ENCODE measurements around the gene UROC1.

Gene UROC1

DNA sequence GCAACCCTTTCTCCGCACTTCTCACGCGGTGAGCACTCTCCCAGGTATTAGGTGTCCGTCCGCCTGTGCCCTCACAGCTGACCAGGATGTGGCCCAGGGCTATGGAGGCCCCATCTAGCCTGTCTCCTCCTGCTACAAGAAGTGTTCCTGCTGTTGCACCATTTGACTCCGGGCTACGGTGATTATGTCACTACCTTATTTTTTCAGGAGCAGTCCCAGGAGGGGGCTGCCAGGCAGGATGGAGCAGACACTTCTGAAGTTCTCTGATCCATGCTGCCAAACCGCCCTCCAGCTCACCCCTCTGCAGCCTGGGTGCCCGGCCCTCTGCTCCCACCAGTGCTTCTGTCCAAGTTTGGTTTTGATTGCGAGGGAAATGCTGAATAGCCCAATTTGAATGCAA, 78.8 kb downstream of the UROC1 start:
- no peak for FAIRE-seq

DNA sequence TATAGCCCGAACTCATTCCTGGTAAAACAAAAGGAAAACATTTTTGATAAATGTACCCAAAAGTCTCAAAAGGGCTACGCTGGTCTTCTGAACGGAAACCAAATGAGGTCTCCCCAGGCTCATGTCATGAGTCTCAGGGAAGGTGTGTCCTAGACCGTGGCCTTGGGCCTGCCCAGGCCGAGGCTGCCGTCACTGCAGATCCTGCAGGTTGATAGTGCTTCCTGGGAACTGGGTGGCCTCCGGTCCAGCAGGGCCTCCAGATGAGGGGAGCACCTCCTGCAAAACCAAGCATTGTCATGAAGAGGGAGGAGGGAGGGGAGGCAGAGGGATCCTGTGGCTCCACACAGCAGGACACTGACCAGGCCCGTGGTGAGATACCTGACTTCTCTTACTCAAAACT, 79.4 kb downstream of the UROC1 start:
- no peak for FAIRE-seq

DNA sequence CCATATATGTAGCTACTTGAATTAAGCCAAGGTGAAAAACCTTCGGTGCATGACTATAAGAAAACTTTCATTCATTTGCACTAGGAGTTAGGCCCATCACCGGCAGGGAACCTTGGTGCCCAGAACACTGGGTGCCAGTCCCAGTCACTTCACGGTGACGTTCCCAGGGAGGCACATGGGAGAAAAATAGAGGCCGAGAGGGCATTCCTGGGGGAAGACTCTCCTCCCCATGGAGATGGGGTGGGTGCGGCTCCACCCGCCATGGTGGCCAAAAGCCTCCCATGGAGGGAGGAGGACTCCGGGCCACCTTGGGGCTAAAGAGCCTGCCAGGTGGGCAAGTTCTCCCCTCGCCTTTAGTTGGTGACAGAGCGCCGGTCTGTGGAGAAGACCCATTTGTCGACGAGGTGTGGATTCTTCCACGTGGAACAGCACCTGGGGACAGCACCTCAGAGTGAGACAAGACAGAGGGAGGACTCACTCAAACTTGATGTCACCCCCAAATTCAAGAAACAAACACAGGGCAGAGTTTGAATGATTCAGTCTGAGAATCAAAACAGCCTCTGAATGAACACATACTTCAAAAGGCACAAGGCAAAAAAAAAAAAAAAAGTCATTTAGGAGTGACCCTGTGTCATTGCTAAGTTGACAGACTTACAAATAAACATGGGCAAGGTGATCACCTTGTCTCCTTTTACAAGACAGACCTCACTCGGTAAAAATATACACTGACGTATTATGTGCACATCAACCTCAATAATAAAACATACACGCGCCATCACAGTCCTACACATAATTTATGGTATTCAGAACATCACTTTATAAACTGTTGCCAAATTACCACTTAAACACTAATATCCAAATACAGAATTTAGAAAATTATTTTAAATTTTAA, 80.5 kb downstream of the UROC1 start:
- FAIRE-seq = no peak

GRCh38 chr3:126435456-126436315, 81.9 kb downstream of the UROC1 start:
- no peak for FAIRE-seq

- no peak for FAIRE-seq
These were observed 82.6 kb downstream of the UROC1 start for GRCh38 chr3:126434931-126435411.

- no peak for FAIRE-seq
These were observed 83.3 kb downstream of the UROC1 start for GRCh38 chr3:126434264-126434590.

- no peak for FAIRE-seq
These were observed 83.9 kb downstream of the UROC1 start for GRCh38 chr3:126433496-126434263.

DNA sequence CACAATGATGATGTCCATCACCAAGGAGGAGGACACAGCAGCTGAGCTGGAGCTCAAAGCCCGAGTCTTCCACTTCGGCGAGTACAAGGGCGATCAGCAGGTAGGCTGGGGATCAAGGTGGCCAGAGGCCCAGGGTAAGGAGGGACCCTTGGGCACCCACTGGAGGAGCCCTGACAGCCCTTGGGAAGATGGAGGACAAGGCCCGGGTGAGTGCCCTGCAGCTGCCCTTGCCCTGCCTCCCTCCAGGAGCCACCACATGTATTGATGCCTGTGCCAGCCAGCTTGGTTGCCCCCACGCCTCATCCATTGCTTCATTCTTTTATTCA, 84.5 kb downstream of the UROC1 start:
- no peak for FAIRE-seq

DNA sequence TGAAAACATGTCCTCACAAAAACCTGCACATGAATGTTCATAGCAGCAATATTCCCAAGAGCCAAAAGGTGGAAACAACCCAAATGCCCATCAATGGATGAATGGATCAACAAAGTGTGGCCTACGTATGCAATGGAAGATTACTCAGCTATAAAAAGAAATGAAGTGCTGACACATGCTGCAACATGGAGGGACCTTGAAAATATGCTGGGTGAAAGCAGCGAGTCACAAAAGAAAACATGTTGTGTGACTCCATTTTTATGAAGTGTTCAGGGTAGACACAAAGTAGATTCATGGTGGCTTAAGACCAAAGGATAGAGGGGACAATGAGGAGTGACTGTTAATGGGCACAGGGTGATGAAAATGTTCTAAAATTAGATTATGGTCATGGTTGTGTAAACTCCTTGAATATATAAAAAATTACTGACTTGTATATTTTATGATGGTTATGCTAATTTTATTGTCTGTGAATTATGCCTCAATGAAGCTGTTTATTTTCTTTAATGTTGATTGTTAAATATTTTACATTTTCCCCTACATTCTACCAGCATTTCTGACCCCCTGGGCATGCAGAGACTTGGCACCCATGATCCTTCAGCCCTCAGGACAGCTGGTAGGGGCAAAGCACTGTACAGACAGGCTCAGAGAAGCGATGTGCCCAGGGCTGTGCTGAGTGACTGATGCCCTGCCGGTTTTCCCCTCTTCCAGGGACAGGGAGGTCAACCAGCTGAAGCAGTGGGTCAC, 85.0 kb downstream of the UROC1 start:
- FAIRE-seq = no peak
